Measurements from ENCODE around the gene ABAT. TPM values are rescaled to one million over a fixed set of nuclear protein-coding genes. Genes with fewer than 3 reads are reported as not detected.
A peak's percentile ranks its signal among the peaks of the same experiment; 100 is the strongest.
"Not testable (repeated sequence)": the region's sequence is repeated elsewhere in the genome, so short reads cannot be mapped to it uniquely, and the experiment has no call there.

ABAT gene
- total RNA-seq, 1 experiment from 2014 or later, result 4.7 TPM

- POLR2A ChIA-PET; H3K9me3 ChIP-seq (ENCODE audit: control insufficient read depth in 1 of 2, insufficient read depth in 1 of 2, low read depth in 1 of 2, low read length in 2 of 2); H2AFZ ChIP-seq (ENCODE audit: low read depth, low read length, poor library complexity, severe bottlenecking); H3K27ac ChIP-seq (ENCODE audit: low read depth, low read length); BruUV-seq (replicated peaks); RAD21 ChIA-PET (ENCODE audit: low non-redundant PET in 1 of 2, low total read pairs in 2 of 2, uncharacterized antibody in 2 of 2, unreplicated experiment in 2 of 2); H3K4me1 ChIP-seq (ENCODE audit: control insufficient read depth in 1 of 2, insufficient read depth in 2 of 2, low read length in 2 of 2); H3K9ac ChIP-seq (ENCODE audit: low read length); H3K4me2 ChIP-seq (ENCODE audit: low read length); H3K4me3 ChIP-seq (replicated peaks in 1 of 2; ENCODE audit: low read depth in 1 of 2, low read length in 2 of 2); H3K27me3 ChIP-seq (ENCODE audit: insufficient read depth, low read length); DNase-seq (ENCODE audit: low read depth, low spot score); H3K79me2 ChIP-seq (ENCODE audit: insufficient read depth, low read length); H4K20me1 ChIP-seq (ENCODE audit: insufficient read depth); intact Hi-C loops (cut with micrococcal nuclease); H3K36me3 ChIP-seq (ENCODE audit: control insufficient read depth in 1 of 2, insufficient read depth in 2 of 2, low read length in 2 of 2); H3K9me2 ChIP-seq (ENCODE audit: insufficient read depth): not testable (repeated sequence)
- CTCF ChIA-PET, result interaction anchor here (0.7 to 1.4 kb wide), 6 partner anchors 10 to 694 kb away, joined by 3 to 8 read pairs (median 4); no protein-coding TSS in a partner anchor
- ATAC-seq, result peak; percentile 87
- peak; percentile 28; the same call in 1 of the 2 replicates for TF ChIP-seq RAD21 (IDR thresholded peaks at IDR 0.05; ENCODE audit: low read depth)
- TF ChIP-seq CTCF (IDR thresholded peaks at IDR 0.05 in 2 of 3, conservative IDR thresholded peaks at IDR 0.05 in 1 of 3; ENCODE audit: borderline replicate concordance in 1 of 3, insufficient read depth in 1 of 3, low read depth in 2 of 3, low read length in 2 of 3), result peak in 2 of 3 experiments; percentile 30 to 52; a peak in 4 of 6 replicates
Observed at GRCh38 chr16:8651958-8652357, 22.5 kb upstream of the ABAT start.

- TF ChIP-seq CTCF (IDR thresholded peaks at IDR 0.05 in 2 of 3, conservative IDR thresholded peaks at IDR 0.05 in 1 of 3; ENCODE audit: borderline replicate concordance in 1 of 3, insufficient read depth in 1 of 3, low read depth in 2 of 3, low read length in 2 of 3) (peak; percentile 27 to 56 (median 55); a peak in 5 of 6 replicates), RAD21 (IDR thresholded peaks at IDR 0.05; ENCODE audit: low read depth) (peak; percentile 38; the same call in 1 of the 2 replicates), POLR2AphosphoS5 (IDR thresholded peaks at IDR 0.05; ENCODE audit: low read depth, low read length) (no peak), CBX3 (IDR thresholded peaks at IDR 0.05; ENCODE audit: low read depth) (0 out of 2 replicates have a peak, but pooled peaks have one; percentile 17)
- Histone ChIP-seq H4K20me1 (ENCODE audit: insufficient read depth) (no peaks in the 10 kb centered on the region), H3K36me3 (ENCODE audit: control insufficient read depth in 1 of 2, insufficient read depth in 2 of 2, low read length in 2 of 2) (no peaks in the 10 kb centered on the region), H2AFZ (ENCODE audit: low read depth, low read length, poor library complexity, severe bottlenecking) (no peak overlapping the region), H3K4me1 (ENCODE audit: control insufficient read depth in 1 of 2, insufficient read depth in 2 of 2, low read length in 2 of 2) (no peaks in the 10 kb centered on the region), H3K27me3 (ENCODE audit: insufficient read depth, low read length) (no peaks in the 10 kb centered on the region), H3K4me3 (replicated peaks in 1 of 2; ENCODE audit: low read depth in 1 of 2, low read length in 2 of 2) (no peak overlapping the region), H3K9ac (ENCODE audit: low read length) (no peak overlapping the region), H3K79me2 (ENCODE audit: insufficient read depth, low read length) (no peaks in the 10 kb centered on the region), H3K9me3 (ENCODE audit: control insufficient read depth in 1 of 2, insufficient read depth in 1 of 2, low read depth in 1 of 2, low read length in 2 of 2) (no peaks in the 10 kb centered on the region), H3K27ac (ENCODE audit: low read depth, low read length) (no peak overlapping the region), H3K9me2 (ENCODE audit: insufficient read depth) (no peaks in the 10 kb centered on the region), H3K4me2 (ENCODE audit: low read length) (no peak overlapping the region)
- CTCF ChIA-PET, result no interaction called here
- intact Hi-C loops (cut with micrococcal nuclease), result loop anchor here (2.0 kb wide), 1 partner anchor 88 kb away; no protein-coding TSS in a partner anchor
- DNase-seq (ENCODE audit: low read depth, low spot score) (no peak), ATAC-seq (peak; percentile 62; the same call in 1 of the 2 replicates)
- RAD21 ChIA-PET (ENCODE audit: low non-redundant PET in 1 of 2, low total read pairs in 2 of 2, uncharacterized antibody in 2 of 2, unreplicated experiment in 2 of 2), result interaction anchor here in 1 of 2 experiments (0.6 kb wide), 1 partner anchor 223 kb away, joined by 5 read pairs; no protein-coding TSS in a partner anchor
- POLR2A ChIA-PET, result no interaction called here
- no TSS peak for BruUV-seq (replicated peaks)
Observed at GRCh38 chr16:8655184-8655717, 19.2 kb upstream of the ABAT start.
